Measurements from ENCODE around the gene ZDHHC9.
"Not testable (repeated sequence)": the region's sequence is repeated elsewhere in the genome, so short reads cannot be mapped to it uniquely, and the experiment has no call there.

ZDHHC9 gene

GRCh38 chrX:129843459-129844306 is at the start of gene ZDHHC9:
TSS of gene ZDHHC9 (minus strand) at chrX:129843886. CDS start at chrX:129841945, 1,941 bp downstream.
- DNase-seq (ENCODE audit: low read depth): peak; percentile 75

- DNase-seq (ENCODE audit: low read depth): no peak
These were observed 33.7 kb upstream of the ZDHHC9 start for GRCh38 chrX:129877401-129877800.

- no peak for DNase-seq (ENCODE audit: low read depth)
These were observed 33.2 kb upstream of the ZDHHC9 start for GRCh38 chrX:129876771-129877305.

GRCh38 chrX:129875669-129876068 is 32.0 kb upstream of the ZDHHC9 start:
- no peak for DNase-seq (ENCODE audit: low read depth)

GRCh38 chrX:129872524-129872923 is 28.8 kb upstream of the ZDHHC9 start:
- DNase-seq (ENCODE audit: low read depth): no peak

GRCh38 chrX:129866321-129866720 is 22.6 kb upstream of the ZDHHC9 start:
- DNase-seq (ENCODE audit: low read depth): not testable (repeated sequence)

GRCh38 chrX:129859134-129859533 is 15.4 kb upstream of the ZDHHC9 start:
- DNase-seq (ENCODE audit: low read depth): not testable (repeated sequence)

GRCh38 chrX:129851825-129852224 is 8.1 kb upstream of the ZDHHC9 start:
- not testable (repeated sequence) for DNase-seq (ENCODE audit: low read depth)

- DNase-seq (ENCODE audit: low read depth): no peak
These were observed 3.0 kb upstream of the ZDHHC9 start for GRCh38 chrX:129846716-129847115.

- DNase-seq (ENCODE audit: low read depth): no peak
These were observed 2.0 kb upstream of the ZDHHC9 start for GRCh38 chrX:129845616-129846190.

GRCh38 chrX:129843209-129843458 is 552 bp downstream of the ZDHHC9 start:
- no peak for DNase-seq (ENCODE audit: low read depth)

GRCh38 chrX:129842510-129843208 is 1.0 kb downstream of the ZDHHC9 start:
- no peak for DNase-seq (ENCODE audit: low read depth)

- DNase-seq (ENCODE audit: low read depth): no peak
These were observed 3.3 kb downstream of the ZDHHC9 start for GRCh38 chrX:129840344-129840743.

GRCh38 chrX:129836827-129837226 is 6.9 kb downstream of the ZDHHC9 start:
- no peak for DNase-seq (ENCODE audit: low read depth)

GRCh38 chrX:129833153-129833990 is 10.3 kb downstream of the ZDHHC9 start:
- no peak for DNase-seq (ENCODE audit: low read depth)

GRCh38 chrX:129831091-129831885 is 12.4 kb downstream of the ZDHHC9 start:
- DNase-seq (ENCODE audit: low read depth): no peak

- DNase-seq (ENCODE audit: low read depth): no peak
These were observed 13.2 kb downstream of the ZDHHC9 start for GRCh38 chrX:129830494-129830893.

- DNase-seq (ENCODE audit: low read depth): no peak
These were observed 17.8 kb downstream of the ZDHHC9 start for GRCh38 chrX:129825746-129826505.

- no peak for DNase-seq (ENCODE audit: low read depth)
These were observed 19.1 kb downstream of the ZDHHC9 start for GRCh38 chrX:129824620-129825019.

- DNase-seq (ENCODE audit: low read depth): no peak
These were observed 20.2 kb downstream of the ZDHHC9 start for GRCh38 chrX:129823522-129823921.

All from stimulated activated CD8-positive, alpha-beta memory T cell treated with anti-CD3 and anti-CD28 coated beads, Interleukin-12 subunit alpha, Interleukin-12 subunit beta, amount 100 ng/mL, for 4 hours (primary cell).